Stimulated activated CD4-positive, alpha-beta T cell treated with anti-CD3 and anti-CD28 coated beads, TNF-alpha, amount 100 ng/mL, for 4 hours (primary cell): ENCODE measurements around the gene IZUMO4.
"Not testable (repeated sequence)": the region's sequence is repeated elsewhere in the genome, so short reads cannot be mapped to it uniquely, and the experiment has no call there.

Source experiments
- DNase-seq, 3 experiments: peaks; one replicate each; pipeline ENCODE4 v3.0.0-alpha.2; 2020; ENCODE audit warnings: low read depth in 3 of 3

IZUMO4 gene

DNA sequence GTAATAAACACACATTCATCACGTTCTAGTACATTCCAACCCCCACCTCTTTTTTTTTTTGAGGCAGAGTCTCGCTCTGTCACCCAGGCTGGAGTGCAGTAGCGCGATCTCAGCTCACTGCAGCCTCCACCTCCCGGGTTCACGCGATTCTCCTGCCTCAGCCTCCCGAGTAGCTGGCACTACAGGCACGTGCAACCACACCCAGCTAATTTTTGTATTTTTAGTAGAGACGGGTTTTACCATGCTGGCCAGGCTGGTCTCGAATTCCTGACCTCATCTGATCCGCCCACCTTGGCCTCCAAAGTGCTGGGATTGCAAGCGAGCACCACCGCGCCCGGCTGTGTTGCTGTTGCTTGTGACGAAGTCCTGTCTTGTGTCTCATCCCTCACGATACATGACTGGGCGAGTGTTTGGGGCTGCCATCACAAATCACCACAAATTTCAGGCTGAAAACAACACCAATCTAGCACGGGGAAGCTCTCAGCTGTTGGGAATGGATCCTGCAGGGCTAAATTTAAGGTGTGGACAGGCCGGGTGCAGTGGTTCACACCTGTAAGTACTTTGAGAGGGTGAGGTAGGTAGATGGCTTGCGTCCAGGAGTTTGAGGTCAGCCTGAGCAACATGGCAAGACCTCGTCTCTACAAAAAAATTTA is 16.3 kb upstream of the IZUMO4 start:
- no peak for DNase-seq

- no peak for DNase-seq
Measured at GRCh38 chr19:2081873-2082810, 14.6 kb upstream of the IZUMO4 start.

DNA sequence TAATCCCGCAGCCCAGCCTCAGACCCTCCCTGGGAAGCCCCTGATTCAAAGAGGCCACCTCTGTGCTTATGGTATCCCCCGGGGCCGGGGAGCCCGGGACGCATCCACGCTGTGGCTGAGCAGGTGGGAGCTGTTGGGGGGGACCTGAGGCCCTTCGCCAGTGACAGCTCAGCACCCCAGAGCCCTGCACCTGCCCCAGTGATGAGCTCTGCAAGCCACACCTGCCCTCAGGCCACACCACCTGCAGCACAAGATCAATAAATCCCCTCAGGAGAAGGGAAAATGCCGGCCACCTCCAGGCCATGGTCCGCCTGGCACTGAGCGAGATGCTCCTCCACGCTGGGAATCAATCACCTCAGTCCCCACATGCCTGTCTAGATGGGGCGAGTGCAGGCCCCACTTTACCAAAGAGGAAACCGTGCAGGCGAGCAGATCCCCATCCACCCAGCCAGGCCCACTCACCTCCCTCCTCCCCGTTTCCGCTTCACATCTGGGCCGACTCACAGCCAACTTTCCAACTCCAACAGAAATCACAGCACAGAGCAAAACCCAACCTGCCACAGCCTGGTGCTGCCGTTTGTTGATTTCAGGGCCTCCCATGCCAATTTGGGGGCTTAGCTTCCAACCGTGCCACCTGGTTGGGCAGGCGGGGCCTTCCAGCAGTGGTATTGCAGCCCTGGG is 13.4 kb upstream of the IZUMO4 start:
- peak; percentile 37 to 61 (median 40) for DNase-seq

- peak; percentile 67 to 91 (median 74) for DNase-seq
Measured at GRCh38 chr19:2084993-2085720, 11.6 kb upstream of the IZUMO4 start.

DNA sequence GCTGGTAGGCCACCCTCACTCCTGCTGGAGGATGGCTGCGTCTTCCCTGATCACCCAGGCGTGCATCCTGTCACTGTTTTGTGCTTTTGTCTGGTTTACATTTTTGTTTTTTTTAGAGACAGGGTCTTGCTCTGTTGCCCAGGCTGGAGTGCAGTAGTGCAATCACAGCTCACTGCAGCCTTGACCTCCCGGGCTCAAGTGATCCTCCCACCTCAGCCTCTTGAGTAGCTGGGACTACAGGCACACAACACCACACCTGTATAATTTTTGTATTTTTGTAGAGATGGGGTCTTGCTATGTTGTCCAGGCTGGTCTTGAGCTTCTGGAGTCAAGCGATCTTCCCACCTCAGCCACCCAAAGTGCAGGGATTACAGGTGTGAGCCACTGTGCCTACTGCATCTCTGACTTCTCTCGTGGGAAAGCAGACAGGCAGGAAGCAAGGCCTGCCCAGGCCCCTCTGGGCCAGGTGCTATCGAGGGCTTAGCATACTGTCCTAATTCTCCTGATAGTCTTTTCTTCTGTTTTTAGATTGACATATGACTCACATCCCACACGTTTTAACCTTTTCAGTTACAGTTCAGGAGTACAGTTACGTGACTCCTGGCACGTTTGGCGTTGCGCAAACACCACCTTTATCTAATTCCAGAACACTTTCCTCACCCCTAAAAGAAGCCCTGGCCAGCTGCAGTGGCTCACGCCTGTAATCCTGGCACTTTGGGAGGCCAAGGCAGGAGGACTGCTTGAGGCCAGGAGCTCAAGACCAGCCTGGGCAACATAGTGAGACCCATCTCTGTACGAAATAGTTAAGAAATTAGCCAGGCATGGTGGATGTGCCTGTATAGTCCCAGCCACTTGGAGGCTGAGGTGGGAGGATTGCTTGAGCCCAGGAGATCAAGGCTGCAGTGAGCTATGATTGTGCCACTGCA is 9.8 kb upstream of the IZUMO4 start:
- DNase-seq = not testable (repeated sequence)

- no peak for DNase-seq
Measured at GRCh38 chr19:2087621-2088100, 9.1 kb upstream of the IZUMO4 start.

DNA sequence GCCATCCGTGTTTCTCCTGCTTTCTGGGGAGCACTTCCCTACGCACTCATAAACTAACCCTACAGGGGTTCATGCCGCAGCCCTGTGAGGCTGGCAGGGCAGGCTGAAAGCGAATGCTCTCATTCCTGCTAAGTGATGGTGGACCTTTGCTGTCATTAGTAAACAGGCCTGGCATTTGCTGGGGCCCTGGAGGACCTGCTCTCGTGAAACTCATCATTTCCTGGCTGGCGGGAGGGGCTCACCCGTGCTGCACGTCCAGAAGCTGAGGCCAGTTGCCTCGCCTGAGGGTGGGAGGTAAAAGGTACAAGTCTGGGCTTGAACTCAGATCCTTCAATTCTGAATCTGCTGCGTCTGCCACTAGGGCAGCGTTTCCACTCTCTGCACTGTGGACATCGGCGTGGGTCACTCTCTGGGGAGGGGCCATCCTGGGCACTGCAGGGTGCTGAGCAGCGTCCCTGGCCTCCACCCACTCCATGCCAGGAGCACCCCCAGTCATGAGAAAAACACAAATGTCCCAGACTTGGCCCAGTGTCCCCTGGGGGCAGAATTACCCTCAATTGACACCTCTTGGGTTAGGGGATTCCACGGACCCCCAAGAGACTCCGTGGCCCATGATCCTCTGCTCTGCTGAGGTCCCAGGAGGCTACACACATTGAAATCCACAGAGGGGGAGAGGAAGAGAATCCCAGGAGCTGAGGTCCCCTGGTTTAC is 7.6 kb upstream of the IZUMO4 start:
- no peak for DNase-seq

DNA sequence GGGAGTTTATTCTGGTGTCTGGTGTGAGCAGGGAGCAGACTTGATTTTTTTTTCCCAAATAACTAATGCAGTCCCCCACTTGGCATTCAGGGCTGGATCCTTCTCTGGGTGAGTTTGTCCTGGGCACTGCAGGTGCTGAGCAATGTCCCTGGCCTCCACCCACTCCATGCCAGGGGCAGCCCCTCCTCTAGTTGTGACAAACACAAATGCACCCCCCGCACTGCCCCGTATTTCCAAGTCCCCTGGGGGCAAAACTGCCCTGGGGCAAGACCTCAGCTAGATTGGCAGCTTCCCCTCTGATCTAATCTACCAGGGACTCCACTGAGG is 7.0 kb upstream of the IZUMO4 start:
- no peak for DNase-seq

GRCh38 chr19:2091926-2092525 is 4.7 kb upstream of the IZUMO4 start:
- not testable (repeated sequence) for DNase-seq

DNA sequence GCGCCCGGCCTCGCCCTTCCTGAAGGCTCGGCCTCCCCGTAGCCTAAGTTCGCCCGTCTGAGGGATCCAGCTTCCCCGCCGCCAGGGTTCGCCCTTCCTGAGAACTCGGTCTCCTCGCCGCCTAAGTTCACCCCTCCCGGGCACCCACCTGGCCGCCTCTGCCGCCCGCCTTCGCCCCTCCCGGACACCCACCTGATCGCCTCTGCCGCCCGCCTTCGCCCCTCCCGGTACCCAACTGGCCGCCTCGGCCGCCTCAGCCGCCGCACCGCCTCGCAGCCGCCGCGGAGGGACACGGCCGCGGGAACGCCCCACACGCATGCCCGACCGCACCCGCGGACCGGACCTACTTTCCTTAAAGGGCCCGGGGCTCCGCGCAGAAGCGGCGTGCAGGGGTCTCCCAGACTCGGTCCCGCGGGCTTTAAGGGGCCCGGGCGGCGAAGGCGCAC is 658 bp upstream of the IZUMO4 start, which contains the start of gene MOB3A:
MOB3A (minus strand) TSS at position 293 of the 446 bp plus-strand sequence. CDS start 17,766 bp downstream, outside the sequence.
- DNase-seq = peak in 1 of 3 experiments; percentile 76

DNA sequence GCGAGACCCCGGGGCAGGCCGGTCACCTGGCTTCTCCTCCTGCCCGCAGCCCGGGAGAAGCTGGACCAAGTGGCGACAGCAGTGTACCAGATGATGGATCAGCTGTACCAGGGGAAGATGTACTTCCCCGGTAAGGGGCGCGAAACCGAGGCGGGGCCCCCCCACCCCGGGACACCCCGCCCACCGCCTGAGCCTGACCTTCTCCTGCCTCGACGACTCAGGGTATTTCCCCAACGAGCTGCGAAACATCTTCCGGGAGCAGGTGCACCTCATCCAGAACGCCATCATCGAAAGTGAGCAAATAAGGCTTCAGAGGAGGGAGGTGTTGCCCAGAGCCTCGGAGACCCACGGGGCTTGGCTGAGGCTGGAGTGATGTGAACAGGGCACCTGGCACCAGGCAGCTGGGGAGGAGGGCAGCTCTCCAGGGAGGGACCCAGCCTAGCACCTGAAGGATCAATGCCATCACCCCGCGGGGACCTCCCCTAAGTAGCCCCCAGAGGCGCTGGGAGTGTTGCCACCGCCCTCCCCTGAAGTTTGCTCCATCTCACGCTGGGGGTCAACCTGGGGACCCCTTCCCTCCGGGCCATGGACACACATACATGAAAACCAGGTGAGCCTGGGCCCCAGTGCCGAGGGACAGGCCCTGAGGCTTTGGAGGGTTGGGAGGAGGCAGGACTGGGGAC is 629 bp downstream of the IZUMO4 start:
- peak; percentile 41 to 50 (median 41) for DNase-seq

DNA sequence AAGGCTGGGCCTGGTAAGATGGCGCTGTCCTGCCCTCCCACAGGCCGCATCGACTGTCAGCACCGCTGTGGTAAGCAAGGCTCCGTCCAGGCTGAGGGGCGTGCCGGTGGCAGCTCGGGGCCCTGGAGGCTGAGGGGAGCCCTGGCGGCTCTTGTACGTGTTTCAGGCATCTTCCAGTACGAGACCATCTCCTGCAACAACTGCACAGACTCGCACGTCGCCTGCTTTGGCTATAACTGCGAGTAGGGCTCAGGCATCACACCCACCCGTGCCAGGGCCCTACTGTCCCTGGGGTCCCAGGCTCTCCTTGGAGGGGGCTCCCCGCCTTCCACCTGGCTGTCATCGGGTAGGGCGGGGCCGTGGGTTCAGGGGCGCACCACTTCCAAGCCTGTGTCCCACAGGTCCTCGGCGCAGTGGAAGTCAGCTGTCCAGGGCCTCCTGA is 1.2 kb downstream of the IZUMO4 start:
- DNase-seq = no peak

DNA sequence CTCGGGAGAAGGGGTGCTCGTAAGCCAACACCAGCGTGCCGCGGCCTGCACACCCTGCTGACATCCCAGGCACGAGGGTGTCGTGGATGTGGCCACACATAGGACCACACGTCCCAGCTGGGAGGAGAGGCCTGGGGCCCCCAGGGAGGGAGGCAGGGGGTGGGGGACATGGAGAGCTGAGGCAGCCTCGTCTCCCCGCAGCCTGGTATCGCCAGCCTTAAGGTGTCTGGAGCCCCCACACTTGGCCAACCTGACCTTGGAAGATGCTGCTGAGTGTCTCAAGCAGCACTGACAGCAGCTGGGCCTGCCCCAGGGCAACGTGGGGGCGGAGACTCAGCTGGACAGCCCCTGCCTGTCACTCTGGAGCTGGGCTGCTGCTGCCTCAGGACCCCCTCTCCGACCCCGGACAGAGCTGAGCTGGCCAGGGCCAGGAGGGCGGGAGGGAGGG is 2.4 kb downstream of the IZUMO4 start:
- DNase-seq = no peak

- no peak for DNase-seq
Measured at GRCh38 chr19:2099937-2100718, 3.4 kb downstream of the IZUMO4 start.

- DNase-seq = no peak
Measured at GRCh38 chr19:2100719-2101061, 4.0 kb downstream of the IZUMO4 start.

DNA sequence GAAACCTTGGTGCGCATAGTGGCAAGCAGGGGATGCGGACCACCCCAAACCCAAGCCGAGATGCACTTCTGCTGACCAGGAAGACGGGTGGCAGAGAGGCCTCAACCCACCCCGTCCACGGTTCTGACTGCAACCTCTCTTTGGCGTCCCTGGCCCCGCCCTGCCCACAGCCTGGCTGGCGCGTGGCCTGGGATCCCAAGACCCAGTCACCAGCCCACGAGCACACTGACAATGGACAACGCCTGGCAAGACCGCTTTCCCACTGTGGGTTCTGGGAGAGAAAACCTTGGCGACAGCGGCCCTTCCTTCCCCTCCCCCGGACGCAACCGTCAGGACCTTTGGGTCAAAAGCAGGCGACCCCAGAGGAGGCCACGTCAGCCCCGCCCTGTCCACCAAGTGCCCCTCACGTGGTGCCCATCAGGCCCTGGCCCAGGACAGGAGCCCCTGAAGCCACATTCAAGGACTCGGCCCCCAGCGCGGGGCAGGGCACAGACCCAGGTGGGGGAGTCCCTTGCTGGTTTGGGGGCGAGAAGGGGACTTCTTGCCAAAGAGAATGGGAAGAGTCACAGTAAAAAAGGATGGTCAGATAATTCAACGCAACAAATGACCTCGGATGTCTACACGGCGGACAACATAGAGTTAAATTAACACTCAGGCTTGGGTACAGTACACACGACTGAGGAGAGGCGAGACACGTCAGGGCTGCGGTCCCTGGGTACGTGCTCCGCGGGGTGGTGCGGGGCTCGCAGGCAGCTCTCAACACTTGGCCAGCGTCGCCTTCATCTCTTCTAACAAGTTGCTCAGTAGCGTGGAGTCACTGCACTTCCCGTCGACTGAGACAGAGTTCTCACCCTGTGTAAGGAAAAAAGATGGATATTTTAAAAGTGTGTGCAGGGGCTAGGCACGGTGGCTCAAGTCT is 5.0 kb downstream of the IZUMO4 start:
- no peak for DNase-seq
